HS-5 (cell line): Measurements from ENCODE around the gene CD247.

Experiments used
- DNase-seq: peaks from one replicate; pipeline ENCODE4 v3.0.0-alpha.2; 2012; ENCODE audit warnings: low read depth

The CD247 gene

DNA sequence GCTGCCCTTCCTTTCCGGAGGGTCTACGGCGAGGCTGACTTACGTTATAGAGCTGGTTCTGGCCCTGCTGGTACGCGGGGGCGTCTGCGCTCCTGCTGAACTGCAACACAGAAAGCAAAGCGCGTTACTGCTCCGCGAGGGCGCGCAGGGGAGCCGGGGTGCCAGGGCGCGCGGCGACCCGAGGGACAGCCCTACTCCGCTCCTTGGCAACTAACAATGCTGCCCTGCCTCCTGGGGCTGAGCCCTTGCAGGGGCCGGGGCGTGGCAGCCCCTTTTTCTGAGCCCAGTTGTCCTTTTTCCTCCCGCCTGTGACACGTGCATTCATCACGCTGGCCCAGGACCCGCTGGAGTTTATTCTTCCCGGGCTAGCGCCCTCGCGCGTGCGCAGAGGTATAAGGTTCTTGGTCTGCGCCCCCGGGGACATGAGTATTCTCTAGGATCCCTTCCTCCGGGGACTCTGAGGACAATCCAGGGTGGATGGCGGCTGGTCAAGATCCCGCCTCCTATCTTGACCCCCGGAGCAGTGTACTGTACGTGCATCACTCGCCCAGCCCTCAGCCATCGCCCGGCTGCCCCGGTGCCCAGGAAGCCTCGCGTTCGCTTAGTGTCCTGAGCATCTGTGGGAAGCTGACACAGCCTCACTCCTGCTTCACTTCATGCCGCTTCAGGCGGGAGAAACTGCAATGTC lies 78.9 kb downstream of the CD247 start:
- no peak for DNase-seq

DNA sequence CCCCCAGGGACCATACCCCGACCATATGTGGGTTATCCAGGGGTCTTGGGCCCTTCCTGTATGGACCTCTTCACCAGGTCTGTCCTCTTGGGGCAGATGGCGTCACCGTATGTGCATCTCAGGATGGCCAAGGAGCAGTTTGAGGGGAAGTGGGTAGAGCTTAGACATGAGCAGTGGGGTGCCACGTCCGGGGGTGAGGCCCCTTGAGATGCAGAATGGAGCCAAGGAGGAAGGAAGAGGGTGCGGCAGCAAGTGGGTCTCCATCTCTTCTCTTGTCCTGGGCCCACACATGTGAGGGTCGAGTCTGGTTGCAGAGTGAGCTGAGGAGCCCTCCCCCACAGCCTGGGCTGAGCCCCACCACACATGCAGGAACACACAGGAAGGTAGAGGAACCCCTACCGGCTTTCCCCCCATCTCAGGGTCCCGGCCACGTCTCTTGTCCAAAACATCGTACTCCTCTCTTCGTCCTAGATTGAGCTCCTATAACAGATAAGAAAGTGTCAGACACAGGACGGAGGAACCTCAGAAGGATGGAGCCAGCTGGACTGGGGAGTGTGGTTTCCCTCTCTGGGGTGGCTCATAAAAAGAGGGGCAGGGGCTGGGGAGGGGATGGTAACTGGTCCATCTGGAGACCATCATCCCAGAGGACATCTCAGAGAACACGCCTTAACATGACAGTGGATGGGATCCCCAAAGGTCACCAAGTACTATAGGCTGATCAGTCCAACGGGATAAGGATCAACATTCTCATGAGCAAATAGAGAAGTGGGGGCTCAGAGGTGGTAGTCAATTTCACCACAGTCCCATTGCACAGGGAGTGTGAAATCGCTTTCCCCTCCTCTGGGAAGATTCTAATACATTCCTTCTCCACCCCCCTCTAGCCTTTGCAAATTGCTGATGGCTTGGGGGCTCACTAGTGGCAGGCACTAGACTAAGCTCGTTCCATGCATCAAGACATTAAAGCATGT lies 79.9 kb downstream of the CD247 start:
- no peak for DNase-seq

DNA sequence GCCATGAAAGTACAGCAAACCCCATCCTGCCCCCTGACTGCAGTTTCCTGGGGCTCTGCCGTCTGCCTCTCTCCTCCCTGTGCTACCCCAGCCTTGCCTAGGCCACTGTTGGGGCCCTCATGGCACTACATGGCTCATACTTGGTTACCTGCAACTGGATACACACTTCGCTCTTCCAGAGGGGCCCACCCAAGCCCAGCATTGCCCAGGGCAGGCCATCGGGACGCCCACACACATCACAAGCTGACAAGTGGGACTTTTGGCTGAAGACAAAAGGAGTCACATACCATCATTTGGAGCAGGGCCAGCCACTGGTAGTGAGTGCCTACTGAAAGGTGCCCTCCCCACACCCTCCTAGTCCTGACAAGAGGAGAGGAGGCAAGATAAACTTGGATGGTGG lies 82.8 kb downstream of the CD247 start:
- no peak for DNase-seq

DNA sequence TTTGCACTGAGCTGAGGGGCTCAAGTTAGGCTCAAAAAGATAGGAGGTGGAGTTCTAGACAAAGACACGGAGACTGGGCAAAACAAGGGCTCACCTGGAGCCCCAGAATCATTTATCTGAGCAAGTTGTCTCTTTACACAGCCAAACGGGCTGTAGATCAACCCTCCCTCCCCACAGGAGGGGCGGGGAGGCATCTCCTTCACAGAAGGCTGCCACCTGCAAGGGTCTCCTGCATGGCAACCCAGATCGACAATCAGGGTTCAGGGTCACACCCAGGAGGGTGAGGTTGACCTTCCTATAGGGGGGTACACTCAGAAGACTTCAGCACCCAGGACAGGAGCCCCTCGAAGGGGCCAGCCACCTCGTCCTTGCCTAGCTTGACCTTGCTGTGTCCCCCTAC lies 84.0 kb downstream of the CD247 start:
- no peak for DNase-seq

DNA sequence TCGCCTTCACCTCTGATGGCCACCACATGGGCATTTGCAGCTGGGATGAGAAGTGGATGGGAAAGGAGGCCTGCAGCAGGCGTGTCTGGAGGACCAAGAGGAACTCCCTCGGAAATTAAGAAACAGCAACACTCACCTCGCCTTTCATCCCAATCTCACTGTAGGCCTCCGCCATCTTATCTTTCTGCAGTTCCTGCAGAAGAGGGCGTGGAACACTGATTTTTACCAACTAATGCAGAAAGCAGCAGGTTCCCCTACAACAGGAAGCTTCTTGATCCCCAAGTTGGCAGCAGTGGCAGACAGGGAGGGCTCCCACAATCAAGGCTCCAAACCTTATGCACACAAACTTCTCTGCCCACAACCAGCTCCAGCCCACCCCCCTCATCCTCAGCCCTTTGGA lies 84.4 kb downstream of the CD247 start:
- DNase-seq, result no peak

DNA sequence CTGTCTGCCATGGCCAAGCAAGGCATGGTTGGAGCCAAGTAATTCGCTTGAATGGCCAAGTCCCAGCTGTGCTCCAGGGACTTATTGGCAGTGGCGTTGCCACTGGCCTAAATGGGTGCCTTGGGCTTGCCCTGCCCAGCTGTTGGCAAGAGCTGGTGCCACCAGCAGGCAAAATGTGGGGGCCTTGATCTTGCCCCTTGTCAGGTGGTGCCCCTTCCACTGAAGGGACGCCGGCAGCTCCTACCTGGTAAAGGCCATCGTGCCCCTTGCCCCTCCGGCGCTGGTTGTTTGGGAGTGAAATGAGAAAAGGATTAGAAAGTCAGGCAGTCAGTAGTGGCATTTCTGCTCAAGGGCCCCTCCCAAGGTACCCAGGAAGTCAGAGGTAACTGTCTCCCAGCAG lies 85.5 kb downstream of the CD247 start:
- no peak for DNase-seq

DNA sequence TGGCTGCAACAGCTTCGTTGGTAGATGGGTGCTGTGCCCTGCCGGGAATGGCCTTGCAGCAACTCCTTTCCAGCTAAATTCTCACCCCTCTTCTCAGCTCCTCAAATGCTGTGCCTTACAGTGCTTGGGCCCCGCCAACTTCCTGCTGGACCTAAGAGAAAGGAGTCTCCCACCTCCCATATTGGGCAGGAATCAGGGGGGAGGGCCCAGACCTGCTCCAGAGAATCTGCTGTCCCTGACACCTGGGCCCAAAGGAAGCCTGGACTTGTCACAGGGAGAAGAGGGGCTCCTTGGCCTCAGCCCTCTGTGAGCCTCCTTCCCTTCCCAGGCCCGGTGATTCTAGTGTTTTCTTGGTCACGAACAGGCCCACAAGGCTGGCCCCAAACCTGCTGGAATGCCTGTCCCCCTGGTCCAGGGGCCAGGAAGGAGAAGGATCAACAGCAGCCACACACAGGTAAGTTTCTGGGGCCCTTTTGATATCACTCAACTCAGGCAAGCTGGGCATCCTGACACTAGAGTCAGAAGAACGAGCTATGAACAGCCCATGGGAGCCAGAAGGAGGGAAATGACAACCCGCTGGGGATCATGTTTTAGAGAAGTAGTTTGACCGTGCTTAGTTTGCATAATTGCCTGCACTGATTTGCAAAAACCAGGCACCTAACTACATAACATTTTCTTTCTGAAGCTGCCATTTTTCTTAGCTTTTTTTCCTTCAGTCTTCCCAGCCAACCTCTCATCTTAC lies 86.2 kb downstream of the CD247 start:
- no peak for DNase-seq

DNA sequence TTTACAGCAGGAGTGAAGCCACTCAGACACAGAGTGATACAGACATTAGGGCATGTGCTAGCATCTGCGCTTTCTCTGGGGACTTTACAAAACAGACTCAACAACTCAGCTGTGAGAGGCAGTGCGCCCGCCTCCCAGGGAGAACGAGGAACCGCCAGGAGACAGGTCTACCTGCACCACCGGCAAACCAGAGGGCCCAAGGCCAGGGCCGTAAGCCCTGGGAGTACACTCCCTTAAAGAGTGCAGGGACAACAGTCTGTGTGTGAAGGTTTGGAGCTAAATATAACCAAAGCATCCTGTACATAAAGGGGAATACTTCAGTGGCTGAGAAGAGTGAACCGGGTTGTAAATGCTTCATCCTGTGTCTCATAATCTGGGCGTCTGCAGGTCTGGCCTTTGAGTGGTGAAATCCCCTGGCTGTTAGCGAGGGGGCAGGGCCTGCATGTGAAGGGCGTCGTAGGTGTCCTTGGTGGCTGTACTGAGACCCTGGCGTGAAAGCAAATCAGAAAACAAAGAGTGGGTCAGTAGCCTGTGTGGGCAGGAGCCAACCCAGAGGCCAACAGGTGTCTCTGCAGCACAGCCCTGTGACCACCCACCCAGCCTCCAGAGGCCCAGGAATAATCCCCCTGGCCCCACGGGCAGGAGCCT lies 86.9 kb downstream of the CD247 start:
- no peak for DNase-seq

DNA sequence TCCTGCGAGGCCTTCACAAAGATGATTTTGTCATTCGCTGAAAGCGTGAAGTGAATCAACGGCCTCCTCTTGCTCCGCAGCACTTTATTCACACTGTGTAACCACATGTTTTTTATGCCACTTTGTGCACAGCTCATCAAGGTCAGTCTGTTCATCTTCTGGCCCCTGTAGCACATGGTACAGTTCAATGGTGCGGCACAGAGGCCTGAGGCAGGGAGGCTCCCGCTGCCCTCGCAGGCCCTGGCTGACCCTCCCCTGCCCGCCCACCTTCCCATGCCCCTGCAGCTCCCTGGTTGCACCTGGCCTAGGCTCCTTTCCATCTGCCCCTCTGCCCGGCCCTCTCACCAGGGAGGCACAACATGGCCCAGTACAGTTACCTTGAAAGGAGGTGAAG lies 87.5 kb downstream of the CD247 start:
- DNase-seq, result no peak

DNA sequence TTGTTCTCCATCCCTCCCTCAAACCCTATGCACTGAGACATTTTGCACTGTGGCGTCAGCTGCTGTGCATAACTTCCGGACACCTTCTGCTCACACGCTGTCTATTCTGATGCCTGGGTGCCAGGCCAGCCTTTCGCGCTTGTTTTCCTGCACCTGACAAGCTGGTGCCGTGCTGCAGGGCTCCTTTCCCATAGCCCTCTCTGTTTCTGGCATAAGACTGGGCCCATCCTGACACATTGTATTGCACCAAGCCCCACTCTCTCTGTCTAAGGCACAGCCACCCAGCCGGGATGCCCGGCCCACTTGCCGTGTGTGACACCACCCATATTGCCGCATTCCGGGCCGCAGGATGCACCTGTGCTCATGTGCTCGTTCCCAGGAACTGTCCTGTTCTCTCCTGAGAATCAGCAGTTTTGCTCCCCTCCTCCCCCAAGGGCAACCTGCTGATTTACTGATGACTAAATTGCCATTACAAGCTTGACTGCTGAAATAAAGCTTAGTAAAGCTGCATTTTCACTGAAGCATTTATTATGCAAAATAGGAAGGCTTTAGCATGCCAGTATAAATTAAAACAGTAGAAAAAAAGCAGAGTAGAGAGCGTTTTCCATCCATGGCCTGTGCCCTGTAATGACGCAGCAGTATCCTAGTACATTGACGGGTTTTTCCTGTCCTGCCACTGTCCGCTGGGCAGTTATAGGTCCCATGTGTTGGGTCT lies 88.0 kb downstream of the CD247 start:
- DNase-seq, result no peak

DNA sequence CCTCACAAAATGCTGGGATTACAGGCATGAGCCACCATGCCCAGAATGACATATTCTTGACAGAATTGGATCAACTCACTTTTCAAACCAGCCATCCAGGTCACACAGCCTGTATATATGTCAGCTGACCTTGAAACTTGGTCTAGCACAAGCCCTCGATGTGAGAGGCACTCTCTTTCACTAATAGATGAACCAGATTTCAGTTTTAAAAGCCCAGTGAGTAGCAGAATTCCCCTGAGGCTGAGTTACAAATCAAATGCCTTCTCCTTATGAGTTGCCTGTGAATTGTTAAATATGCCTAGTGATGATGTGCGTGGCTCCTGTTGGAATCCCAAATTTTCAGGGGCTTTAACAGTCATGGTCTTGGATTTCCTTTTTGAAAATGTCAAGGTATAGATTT lies 88.7 kb downstream of the CD247 start:
- DNase-seq, result no peak

DNA sequence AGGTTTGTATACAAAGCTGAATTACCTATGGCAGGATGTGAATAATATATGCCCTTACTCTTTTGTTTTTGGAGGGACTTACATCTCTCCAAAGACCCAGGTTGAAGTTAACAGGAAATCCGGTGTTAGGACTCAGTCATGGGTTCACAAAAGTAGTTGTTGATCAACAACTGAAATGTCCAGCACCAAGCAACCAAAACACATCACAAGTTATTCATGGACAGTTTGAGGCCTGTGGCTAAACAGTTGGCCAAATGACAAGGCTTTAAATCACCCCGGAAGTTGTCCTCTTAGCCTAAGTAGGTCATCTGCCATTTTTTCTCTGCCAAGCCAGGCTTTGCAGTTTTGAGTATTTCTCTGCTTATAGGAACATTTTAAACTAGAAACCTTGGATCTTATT lies 89.9 kb downstream of the CD247 start:
- DNase-seq, result no peak

DNA sequence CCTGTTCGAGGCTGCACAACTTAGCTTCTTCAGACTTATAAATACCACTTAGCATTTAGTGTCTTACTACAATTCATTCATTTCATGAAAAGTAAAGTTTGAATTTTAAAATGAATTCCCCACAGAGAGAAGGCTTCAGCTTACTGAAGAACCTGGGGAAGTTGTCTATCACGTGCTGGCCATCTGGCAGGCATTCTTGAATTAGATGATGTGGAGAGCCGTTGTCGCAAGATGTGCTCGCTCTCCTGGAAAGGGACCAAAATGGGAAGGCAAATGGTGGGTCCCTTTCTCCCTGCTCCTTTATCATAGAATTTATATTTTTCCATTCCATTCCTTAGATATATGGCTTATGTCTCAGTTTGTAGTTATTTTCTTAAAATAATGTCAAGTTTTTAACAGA lies 90.5 kb downstream of the CD247 start:
- no peak for DNase-seq

DNA sequence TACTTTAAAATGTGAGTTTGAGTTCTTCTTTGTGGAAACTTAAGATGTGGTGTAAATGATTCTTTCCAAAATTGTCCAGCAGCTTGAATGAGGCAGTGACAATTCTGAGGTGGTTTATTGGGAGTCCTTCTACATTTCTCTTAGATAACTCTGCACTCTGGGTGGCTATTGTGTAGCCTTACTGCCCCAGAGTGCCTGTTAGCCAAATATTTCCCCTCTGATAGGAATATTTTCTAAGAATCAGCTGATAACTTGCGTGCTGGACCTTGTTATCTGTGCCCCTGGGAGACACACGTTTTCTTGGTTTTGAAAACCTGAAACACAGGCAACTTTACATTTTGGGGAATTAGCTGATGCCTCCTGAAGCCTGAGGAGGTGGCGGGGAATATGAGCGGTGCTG lies 91.6 kb downstream of the CD247 start:
- no peak for DNase-seq

DNA sequence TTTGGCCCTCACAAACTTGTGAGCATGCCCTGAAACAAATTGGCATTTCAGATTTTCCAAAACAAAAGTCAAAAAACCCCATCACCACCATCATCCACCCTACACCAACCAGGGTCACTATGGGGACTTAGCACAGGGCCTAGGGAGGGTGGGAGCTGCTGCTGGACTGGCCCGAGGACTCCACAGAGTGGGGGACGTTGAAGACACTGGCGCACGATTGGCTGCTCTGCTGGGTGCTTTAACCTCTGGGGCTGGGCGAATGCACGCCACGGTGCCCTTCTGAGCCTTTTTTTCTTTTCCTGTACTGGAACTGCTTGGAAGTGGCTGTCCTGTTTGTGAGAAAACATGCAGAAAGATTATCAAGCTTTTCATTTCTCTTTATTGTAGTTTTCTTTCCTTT lies 92.8 kb downstream of the CD247 start:
- no peak for DNase-seq

DNA sequence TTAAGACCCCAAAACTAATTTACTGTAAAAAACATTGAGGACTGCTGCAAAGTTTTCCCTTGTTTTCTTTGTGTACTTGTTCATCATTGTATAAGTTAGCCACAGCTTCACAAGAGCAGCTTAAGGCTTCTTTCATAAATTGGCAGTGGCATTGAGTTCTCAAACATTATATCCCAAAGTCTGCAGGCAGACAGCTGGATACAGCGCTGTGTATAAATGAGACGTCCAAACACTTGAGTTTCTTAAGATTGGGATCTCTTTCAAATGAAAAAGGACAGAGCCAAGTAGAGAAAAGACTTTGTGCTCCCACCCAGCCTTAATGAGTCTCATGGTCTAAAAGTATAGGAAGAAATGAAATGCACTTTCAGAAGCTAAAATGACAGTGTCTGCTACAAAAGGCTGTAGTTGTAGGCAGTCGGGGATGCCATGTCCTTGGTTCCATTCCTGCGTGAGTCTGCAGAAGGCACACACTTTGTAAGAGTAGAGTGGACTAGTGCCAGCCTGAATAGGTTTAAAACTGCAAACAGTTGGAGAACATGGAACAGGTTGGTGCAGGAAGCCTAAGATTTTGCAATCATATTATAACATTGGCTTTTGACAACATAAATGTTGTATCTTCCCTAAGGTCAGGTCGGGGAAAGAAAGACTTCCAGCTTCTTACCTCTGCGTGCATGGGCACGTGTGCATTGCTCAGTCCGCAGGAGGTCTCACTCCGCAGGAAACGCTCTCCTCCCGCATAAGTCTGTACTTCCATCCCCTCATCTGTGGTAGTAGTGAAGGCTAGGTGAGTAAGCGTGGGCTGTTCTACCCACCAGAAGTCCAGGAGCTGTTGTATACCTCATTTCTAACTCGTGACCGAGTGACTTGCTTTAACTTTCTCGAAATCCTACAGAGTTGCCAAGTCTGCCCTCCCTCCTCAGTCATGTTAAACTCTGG lies 94.4 kb downstream of the CD247 start:
- no peak for DNase-seq

DNA sequence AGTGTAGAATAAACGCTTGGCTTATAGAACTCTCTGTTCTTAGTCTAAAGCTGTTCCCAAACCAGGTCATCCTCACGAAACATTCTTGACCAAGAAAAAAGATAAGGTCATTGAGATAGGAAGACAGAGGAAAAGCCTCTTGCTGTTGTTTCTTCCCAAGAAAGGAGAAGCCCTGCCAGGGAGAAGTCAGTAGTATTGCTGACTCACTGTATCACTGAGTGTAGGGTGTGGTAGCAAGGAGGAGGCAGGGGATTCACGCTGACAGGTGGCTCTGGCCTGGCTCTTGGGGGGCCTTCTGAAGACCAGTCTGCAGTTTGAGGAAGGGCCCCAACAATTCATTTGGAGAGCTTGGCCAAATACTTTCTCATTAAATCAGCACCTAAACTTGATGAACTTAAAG lies 97.8 kb downstream of the CD247 start:
- no peak for DNase-seq

DNA sequence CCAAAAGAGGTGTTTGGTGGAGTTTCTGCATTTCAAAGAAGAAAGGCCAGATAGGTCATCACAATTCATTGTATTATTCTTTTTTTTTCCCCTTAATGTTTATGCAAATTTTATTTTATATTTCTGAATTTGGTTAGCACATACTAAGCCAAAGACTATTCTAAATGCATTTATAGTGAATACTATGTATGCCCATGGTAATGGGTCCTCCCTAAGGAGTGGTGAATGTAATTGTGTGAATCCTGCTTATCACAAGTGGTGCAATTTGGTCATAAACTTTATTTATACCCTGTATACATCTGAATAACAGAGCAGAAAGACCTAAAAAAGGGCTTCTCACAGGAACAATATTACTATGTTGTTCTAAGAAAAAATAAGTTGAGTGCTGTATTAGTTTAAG lies 99.1 kb downstream of the CD247 start:
- DNase-seq, result no peak

DNA sequence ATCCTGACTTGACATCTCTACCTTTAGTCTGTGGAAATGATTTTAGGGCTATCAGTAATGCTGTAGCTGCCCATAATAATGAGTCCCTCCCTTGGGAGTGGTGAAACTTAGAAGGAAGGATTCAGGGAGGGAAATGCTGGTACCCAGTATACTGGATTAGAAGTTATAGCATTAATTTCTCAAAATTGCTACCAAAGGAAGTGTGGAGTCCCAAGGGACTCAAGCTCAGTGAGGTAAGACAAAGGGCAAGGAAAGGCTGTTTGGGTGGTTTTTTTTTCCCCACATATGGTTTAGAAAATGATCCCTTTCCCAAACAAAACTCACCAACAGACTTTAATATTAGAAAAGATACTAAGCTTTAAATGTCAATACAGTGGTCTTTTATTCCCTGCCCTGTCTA lies 99.9 kb downstream of the CD247 start:
- no peak for DNase-seq

DNA sequence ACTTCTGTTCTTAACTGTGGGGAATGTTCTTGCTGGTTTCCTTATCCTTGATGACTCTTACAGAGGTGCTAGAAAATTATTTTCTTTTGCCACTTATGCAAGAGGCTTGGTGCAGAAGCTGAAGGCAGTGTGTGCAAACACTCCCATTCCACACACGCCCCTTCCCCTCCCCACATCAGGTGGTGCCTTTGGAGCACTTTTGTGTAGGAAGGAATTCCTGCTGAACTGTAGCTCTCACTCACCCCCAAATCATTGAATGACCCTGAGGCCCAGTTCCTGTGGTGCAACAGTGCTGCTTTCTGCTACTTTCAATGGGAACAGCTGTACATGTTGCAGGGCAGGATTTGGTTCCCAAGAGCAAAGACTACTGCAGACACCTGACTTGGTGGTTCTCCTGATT lies 101.8 kb downstream of the CD247 start:
- no peak for DNase-seq

DNA sequence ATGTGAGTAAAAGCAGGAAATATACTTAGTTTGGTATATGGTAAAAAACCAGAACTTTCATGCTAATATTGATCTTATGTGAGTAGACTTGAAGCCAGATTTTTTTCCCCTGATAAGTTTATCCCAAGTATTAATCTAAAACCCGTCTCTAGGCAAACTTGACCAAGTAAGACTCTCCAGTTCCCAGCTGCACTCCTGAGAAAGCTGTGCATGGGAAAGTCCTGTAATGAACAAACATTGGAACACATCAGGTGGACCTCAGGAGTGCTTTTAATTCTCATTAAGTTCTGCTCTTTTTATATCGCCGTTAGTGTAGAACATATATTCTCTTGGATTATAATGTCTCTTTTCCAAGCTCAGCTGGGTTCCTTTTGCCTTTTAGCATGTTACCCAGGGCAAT lies 105.0 kb downstream of the CD247 start:
- DNase-seq, result no peak
